ENCODE data around the gene UGT8. TPM values are rescaled to one million over a fixed set of nuclear protein-coding genes. Genes with fewer than 3 reads are reported as not detected.
"Not testable (repeated sequence)": the region's sequence is repeated elsewhere in the genome, so short reads cannot be mapped to it uniquely, and the experiment has no call there.

The UGT8 gene
- total RNA-seq, 2 donors from 2014 or later = not detected

DNA sequence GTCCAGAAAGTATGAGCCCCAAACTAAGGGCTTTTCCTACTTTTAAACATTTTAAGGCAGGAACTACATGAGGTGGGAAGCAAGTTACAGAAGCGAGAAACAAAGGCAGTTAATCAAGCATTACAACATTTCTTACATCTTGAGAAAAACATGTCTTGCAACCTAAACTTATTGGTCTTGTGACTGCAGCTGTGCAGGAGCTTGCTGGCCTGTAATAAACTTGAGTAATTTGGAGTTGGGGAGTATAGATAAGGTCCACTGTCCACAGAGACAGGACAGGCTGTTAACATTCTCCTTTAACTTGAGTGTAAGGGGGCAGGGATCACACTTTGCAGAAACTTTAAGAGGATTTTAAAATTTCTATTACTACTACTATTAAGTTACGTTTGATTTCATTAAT is 2.7 kb upstream of the UGT8 start:
- H3K9me3 Mint-ChIP-seq = peaks cover 3% of the 10 kb centered on the region
- H3K4me1 Mint-ChIP-seq (ENCODE audit: low read depth in 2 of 2) = peaks cover 2 to 4% of the 10 kb centered on the region in 2 donors
- peaks cover 16 to 18% of the 10 kb centered on the region in 2 donors for H3K27me3 Mint-ChIP-seq
- no peak overlapping the region for H3K27ac Mint-ChIP-seq
- no peak overlapping the region for H3K4me3 Mint-ChIP-seq
- no peaks in the 10 kb centered on the region for H3K36me3 Mint-ChIP-seq
- no peak for DNase-seq (ENCODE audit: low spot score)
- no peak for ATAC-seq

DNA sequence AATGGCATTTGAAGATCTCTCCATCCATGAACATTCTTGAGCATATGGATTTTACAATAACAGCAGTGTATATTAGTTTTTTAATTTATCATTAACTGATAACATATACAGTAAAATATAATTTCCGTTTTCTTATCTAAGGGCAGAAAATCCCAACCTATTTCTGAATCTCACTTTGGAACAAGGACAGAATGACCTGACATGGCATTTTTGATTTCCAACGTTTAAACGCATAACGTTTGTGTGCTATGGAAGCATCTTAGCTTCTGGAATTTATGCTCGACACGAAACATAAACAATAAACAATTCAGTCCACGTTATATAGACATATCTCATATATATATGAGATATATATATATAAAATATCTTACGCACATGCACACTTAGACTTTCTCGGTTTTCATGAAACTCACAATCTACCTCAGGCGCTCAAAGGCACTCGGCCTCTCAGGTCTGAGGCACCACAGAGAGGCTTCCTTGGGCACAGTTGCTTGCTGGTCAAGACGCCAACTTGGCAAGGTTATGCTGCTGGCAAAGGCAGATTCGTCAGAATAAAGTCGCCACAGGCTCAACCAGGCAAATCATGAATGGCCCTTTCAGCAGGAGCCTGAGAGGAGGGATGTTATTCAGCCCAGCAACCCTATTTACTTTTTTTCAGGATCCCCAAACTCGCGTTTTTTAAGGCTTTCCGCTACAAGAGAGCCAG is 1.0 kb upstream of the UGT8 start:
- H3K4me3 Mint-ChIP-seq = peak overlapping the region; percentile 31
- no peaks in the 10 kb centered on the region for H3K36me3 Mint-ChIP-seq
- H3K27me3 Mint-ChIP-seq = peaks cover 16 to 18% of the 10 kb centered on the region in 2 donors
- peaks cover 2 to 4% of the 10 kb centered on the region in 2 donors for H3K4me1 Mint-ChIP-seq (ENCODE audit: low read depth in 2 of 2)
- H3K9me3 Mint-ChIP-seq = peaks cover 3% of the 10 kb centered on the region
- ATAC-seq (no peak), DNase-seq (ENCODE audit: low spot score) (no peak)
- H3K27ac Mint-ChIP-seq = no peak overlapping the region

DNA sequence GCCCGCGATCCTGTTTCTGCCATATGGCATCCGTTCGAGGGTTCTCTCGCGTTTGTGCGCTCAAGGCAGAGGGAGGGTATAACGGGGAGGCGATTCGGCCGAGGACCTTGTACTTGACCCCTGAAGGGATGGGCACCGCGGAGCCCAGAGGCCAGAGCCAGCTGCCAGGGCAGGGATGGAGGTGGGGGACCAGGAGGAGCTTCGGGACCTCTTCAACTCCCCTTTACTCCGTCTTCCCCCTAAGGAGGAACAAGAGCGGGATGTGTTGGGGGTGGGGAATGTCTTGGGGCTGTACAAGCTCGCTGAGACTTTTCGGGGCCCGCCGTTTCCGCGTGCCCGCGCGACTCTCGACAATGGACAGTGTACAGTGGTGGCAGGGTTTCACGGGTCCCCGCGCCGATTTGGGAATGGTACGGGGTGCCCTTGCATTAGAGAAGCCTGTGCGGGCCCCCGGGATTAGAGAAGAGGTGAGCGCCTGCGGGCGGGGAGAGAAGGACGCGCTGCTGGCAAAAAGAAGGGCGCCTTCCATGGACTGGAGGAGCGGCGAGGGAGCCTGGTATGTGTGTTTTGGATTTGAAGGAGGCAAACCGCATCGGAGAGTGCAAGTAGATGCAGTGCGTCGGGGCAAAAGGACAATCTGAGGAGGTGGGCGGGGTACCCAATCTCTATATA is 760 bp downstream of the UGT8 start:
- DNase-seq (ENCODE audit: low spot score) = no peak
- H3K27me3 Mint-ChIP-seq = peaks cover 16 to 18% of the 10 kb centered on the region in 2 donors
- H3K4me1 Mint-ChIP-seq (ENCODE audit: low read depth in 2 of 2) = peaks cover 2 to 4% of the 10 kb centered on the region in 2 donors
- no peak for ATAC-seq
- H3K36me3 Mint-ChIP-seq = no peaks in the 10 kb centered on the region
- no peak overlapping the region for H3K27ac Mint-ChIP-seq
- H3K4me3 Mint-ChIP-seq = peak overlapping the region; percentile 45
- no peaks in the 10 kb centered on the region for H3K9me3 Mint-ChIP-seq

DNA sequence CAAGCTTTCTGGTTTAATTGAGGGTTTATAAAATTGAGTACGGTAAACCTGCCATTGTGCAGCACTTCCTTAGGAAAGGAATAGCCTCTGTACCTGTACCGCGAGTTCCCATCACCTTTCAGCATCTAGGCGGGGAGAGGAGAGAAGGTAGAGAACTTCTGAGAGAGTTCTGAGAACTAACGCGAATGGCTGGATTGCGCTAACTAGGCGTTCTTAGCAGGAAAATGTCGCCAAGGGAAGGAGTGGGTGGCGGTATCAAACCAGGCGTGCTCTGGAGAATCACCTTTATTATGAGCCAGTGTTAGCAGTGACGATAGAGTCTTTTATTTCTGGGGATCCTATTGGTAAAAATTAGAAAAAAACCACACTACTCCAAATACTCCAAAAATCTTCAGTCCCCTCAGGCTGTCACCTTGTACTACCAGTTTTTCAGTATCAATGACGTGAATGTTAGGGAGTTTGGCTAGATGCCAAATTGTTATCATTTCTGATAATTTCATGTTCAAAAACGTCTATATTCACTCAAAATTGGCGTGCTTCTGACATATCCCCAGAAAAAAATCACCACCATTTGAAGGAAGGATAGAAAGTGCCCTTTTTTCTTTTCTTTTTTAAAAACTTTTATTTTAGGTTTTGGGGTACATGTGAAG is 1.4 kb downstream of the UGT8 start:
- Mint-ChIP-seq H3K27ac (no peak overlapping the region), H3K27me3 (peaks cover 16 to 18% of the 10 kb centered on the region in 2 donors), H3K4me1 (ENCODE audit: low read depth in 2 of 2) (peaks cover 2 to 4% of the 10 kb centered on the region in 2 donors), H3K9me3 (no peaks in the 10 kb centered on the region), H3K36me3 (no peaks in the 10 kb centered on the region), H3K4me3 (peak overlapping the region; percentile 45)
- ATAC-seq (no peak), DNase-seq (ENCODE audit: low spot score) (no peak)

DNA sequence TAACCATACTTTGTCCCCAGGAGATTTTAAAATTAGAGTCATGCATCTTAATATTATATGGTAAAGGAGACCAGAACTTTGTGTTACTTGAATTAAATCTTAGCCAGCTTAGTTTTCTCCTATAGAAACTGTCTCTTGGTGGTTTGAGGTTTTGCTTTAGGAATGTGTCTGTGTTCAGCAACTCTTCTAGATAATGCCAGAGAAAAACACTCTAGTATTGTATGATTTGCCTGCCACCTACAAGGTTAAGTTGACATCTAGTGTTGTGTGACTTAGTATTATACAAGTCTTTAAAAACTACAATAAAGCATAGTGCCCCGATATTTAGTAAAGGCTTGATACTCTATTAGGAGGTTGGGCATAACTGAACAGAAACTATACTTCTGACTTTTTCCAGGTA is 2.1 kb downstream of the UGT8 start:
- H3K4me1 Mint-ChIP-seq (ENCODE audit: low read depth in 2 of 2) = peaks cover 2 to 4% of the 10 kb centered on the region in 2 donors
- H3K27me3 Mint-ChIP-seq = peaks cover 16 to 18% of the 10 kb centered on the region in 2 donors
- no peak overlapping the region for H3K27ac Mint-ChIP-seq
- ATAC-seq (no peak), DNase-seq (ENCODE audit: low spot score) (no peak)
- no peak overlapping the region for H3K4me3 Mint-ChIP-seq
- H3K9me3 Mint-ChIP-seq = no peaks in the 10 kb centered on the region
- H3K36me3 Mint-ChIP-seq = no peaks in the 10 kb centered on the region

DNA sequence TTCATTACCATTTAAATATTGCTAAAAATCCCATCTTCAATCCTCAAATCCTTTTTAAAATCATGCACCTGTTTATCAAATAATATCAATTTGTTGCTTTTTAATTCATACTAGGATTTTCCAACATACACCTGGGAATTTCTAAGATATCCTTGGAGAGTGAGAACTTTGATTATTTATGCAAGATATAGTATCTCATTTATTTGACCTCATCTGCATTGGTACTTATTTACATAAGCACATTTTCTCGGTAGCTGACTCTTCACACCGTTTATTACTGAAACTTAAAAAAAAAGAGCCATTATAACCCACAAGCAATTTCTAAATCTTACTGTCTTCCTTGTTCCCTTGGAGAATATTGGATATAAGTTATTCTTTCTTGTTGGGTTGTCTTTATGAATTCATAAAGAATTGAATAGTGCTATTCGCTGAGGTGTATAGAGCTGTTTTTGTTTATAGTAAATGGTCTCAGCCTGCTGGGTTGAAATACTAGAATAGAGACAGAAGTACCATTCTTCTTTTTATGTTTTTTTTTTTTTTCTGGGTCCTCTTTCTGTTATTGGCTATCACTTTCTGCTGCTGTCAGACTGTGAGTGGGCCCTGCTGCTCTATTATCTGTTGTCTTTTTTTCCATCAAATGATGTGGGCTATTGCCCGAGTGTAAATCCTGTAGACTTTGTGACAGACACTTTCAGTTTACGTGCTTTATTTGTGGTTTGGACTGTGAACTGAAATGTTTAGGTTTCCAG is 2.9 kb downstream of the UGT8 start:
- Mint-ChIP-seq H3K4me3 (no peak overlapping the region), H3K27me3 (peaks cover 16% of the 10 kb centered on the region in 2 donors), H3K27ac (no peak overlapping the region), H3K4me1 (ENCODE audit: low read depth in 2 of 2) (peaks cover 2 to 4% of the 10 kb centered on the region in 2 donors), H3K36me3 (no peaks in the 10 kb centered on the region), H3K9me3 (no peaks in the 10 kb centered on the region)
- no peak for ATAC-seq
- no peak for DNase-seq (ENCODE audit: low spot score)

DNA sequence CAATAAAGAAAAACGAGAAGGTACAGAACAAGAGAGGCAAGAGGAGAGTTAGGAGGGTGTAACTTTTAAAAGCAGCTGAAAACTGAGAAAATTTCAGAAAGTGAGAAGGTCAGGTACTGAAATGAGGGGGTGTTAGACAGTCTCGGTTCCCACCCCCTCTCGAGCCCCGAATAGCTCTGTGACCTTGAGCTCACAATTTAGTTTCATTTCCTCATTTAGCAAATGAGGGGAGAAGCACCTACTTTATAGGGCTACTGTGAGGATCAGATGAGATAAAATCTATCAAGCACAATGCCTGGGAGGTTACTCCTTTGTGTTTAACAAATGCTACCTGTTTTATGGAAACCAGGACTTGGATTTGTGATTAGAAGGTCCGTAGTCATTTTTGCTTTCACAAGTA is 4.9 kb downstream of the UGT8 start:
- DNase-seq (ENCODE audit: low spot score) = no peak
- Mint-ChIP-seq H3K27ac (no peak overlapping the region), H3K9me3 (no peaks in the 10 kb centered on the region), H3K27me3 (peaks cover 14 to 16% of the 10 kb centered on the region in 2 donors), H3K4me3 (no peak overlapping the region), H3K4me1 (ENCODE audit: low read depth in 2 of 2) (peaks cover 0 to 4% of the 10 kb centered on the region in 2 donors), H3K36me3 (no peaks in the 10 kb centered on the region)
- no peak for ATAC-seq

DNA sequence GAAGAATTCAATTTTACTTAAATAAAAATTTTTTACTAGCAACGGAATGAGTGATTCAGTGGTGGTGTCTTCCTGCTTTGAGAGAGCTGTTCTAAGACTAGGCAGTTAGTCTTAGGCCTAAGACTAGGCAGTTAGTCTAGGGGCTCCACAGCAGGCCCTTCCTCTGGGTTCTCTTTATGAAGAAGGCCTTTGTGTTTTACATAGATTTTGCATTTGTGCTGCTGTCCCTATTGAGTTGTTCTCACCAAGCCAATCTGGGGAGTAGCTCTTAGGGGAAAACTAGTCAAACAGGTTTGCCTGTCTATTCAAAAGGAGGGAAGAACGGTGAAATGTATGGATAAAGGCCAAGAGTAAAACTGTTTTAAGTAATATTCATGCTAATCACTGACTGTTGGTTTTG is 7.6 kb downstream of the UGT8 start:
- Mint-ChIP-seq H3K4me1 (ENCODE audit: low read depth in 2 of 2) (no peaks in the 10 kb centered on the region), H3K4me3 (no peak overlapping the region), H3K9me3 (no peaks in the 10 kb centered on the region), H3K36me3 (no peaks in the 10 kb centered on the region), H3K27me3 (no peaks in the 10 kb centered on the region), H3K27ac (no peak overlapping the region)
- DNase-seq (ENCODE audit: low spot score) = no peak
- no peak for ATAC-seq

DNA sequence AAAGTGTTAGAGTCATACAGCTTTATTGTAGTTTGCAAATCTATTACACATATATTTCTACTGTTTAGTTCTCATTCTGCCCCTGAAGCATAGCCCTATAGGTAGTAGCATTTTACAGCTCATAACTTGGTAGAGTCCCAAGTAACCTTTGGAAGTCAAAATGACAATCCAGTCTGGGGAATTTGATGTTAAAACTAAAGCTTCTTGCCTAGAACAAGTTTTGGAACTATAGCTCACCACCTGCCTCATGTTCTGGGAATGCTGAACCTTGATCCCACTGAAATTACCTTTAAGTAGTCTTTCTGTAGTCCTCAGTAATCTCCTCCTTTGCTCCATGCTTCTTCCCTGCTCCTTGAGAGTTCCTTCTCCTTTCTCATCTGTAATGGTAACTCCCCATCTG is 8.4 kb downstream of the UGT8 start:
- no peaks in the 10 kb centered on the region for H3K9me3 Mint-ChIP-seq
- no peaks in the 10 kb centered on the region for H3K36me3 Mint-ChIP-seq
- DNase-seq (ENCODE audit: low spot score) (no peak), ATAC-seq (no peak)
- no peaks in the 10 kb centered on the region for H3K27me3 Mint-ChIP-seq
- H3K4me1 Mint-ChIP-seq (ENCODE audit: low read depth in 2 of 2) = no peaks in the 10 kb centered on the region
- no peak overlapping the region for H3K27ac Mint-ChIP-seq
- no peak overlapping the region for H3K4me3 Mint-ChIP-seq

DNA sequence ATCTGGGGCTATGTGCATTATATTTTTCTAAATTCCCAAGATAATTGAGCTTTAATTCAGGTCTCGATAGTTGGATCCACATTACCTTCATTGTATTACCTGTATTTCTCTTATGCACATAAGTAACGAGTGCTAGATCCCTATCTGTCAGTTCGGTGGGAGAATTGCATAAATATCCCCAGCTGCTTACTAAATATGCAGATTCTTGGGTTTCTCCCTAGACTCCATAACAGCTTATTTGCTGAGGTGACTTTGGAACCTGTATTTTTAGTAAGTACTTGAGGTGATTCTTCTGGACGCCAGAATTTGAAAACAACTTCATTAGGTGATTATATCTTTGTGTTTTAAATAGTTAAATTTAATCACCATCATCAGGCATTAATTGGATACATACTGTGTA is 15.0 kb downstream of the UGT8 start:
- Mint-ChIP-seq H3K36me3 (no peaks in the 10 kb centered on the region), H3K4me1 (ENCODE audit: low read depth in 2 of 2) (no peaks in the 10 kb centered on the region), H3K4me3 (no peak overlapping the region), H3K27me3 (no peaks in the 10 kb centered on the region), H3K9me3 (no peaks in the 10 kb centered on the region), H3K27ac (no peak overlapping the region)
- ATAC-seq = no peak
- no peak for DNase-seq (ENCODE audit: low spot score)

DNA sequence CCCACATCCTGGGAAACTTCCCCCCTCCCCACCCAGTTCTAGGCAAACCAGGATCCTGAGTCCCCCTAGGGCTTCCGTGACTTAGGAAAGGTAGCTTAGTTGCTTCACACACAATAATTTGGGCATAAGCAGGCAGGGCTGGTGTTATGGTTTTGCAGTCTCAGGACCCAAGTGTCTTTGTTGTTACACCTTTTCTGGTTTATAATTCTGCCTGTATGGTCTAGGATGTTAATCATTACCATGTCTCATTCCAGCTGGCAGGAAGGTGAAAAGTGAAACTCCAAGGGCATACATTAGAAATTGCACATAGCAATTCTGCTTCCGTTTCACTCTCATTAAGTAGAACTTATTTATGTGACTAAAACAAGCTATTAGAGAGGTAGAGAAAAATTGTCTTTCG is 16.8 kb downstream of the UGT8 start:
- H3K27me3 Mint-ChIP-seq = no peaks in the 10 kb centered on the region
- no peak for DNase-seq (ENCODE audit: low spot score)
- no peaks in the 10 kb centered on the region for H3K4me1 Mint-ChIP-seq (ENCODE audit: low read depth in 2 of 2)
- no peaks in the 10 kb centered on the region for H3K36me3 Mint-ChIP-seq
- no peak for ATAC-seq
- no peak overlapping the region for H3K4me3 Mint-ChIP-seq
- H3K27ac Mint-ChIP-seq = no peak overlapping the region
- H3K9me3 Mint-ChIP-seq = no peaks in the 10 kb centered on the region

DNA sequence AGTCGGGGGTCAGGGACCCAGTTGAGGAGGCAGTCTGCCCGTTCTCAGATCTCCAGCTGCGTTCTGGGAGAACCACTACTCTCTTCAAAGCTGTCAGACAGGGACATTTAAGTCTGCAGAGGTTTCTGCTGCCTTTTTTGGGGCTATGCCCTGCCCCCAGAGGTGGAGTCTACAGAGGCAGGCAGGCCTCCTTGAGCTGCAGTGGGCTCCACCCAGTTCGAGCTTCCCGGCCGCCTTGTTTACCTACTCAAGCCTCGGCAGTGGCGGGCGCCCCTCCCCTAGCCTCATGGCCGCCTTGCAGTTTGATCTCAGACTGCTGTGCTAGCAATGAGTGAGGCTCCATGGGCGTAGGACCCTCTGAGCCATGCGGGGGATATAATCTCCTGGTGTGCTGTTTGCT is 17.4 kb downstream of the UGT8 start:
- not testable (repeated sequence) for H3K36me3 Mint-ChIP-seq; DNase-seq (ENCODE audit: low spot score); ATAC-seq; H3K4me3 Mint-ChIP-seq; H3K9me3 Mint-ChIP-seq; H3K27me3 Mint-ChIP-seq; H3K4me1 Mint-ChIP-seq (ENCODE audit: low read depth in 2 of 2); H3K27ac Mint-ChIP-seq

DNA sequence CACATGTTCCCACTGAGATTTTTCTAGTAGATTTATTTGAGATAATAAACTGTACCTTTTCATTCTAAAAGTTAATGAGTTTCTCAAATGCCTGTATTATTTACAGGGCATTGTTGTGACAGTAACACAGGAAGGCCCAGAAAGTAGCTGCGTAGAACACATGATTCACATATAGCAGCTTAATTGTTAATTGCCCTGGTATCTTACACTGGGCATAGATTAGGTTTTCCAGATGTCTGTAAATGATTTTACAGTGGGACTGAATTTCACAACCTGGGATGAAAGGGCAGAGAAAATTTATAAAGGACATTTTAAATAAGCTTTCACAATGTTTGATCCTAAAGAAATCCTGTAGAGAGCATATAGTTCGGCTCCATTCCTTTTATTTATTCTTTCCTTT is 27.6 kb downstream of the UGT8 start:
- DNase-seq (ENCODE audit: low spot score) (no peak), ATAC-seq (no peak)
- no peaks in the 10 kb centered on the region for H3K36me3 Mint-ChIP-seq
- no peaks in the 10 kb centered on the region for H3K9me3 Mint-ChIP-seq
- H3K4me1 Mint-ChIP-seq (ENCODE audit: low read depth in 2 of 2) = no peaks in the 10 kb centered on the region
- H3K27ac Mint-ChIP-seq = no peak overlapping the region
- H3K4me3 Mint-ChIP-seq = no peak overlapping the region
- no peaks in the 10 kb centered on the region for H3K27me3 Mint-ChIP-seq

All from natural killer cell treated with Interleukin-12 subunit alpha and Interleukin-12 subunit beta and Interleukin-15 and Interleukin-18, amount 100 ng/mL, for 72 hours (primary cell).